Central memory CD8-positive, alpha-beta T cell (primary cell): Measurements from ENCODE around the gene AFG3L2.
A peak's percentile ranks its signal among the peaks of the same experiment; 100 is the strongest.
"Not testable (repeated sequence)": the region's sequence is repeated elsewhere in the genome, so short reads cannot be mapped to it uniquely, and the experiment has no call there.

Source experiments
- ATAC-seq: fragments of 150-1000 bp; cut with Tn5 transposase; replicated peaks from 2 replicates; pipeline ENCODE4 v1.10.0; 2022; ENCODE audit warnings: mild to moderate bottlenecking, moderate FRiP score, moderate number of reproducible peaks; ENCODE audit not compliant: poor library complexity, severe bottlenecking; ENCODE audit errors: extremely low read depth
- DNase-seq, 2 donors: peaks; one replicate each; pipeline ENCODE4 v3.0.0; 2021; ENCODE audit warnings: low spot score in 2 of 2
- H3K27ac Mint-ChIP-seq: one replicate; pipeline ENCODE4 v1.8.0; 2022; ENCODE audit warnings: low read depth, mild to moderate bottlenecking, moderate library complexity, mixed read lengths
- H3K27me3 Mint-ChIP-seq: one replicate; pipeline ENCODE4 v1.8.0; 2022; ENCODE audit warnings: mixed read lengths
- H3K36me3 Mint-ChIP-seq: one replicate; pipeline ENCODE4 v1.8.0; 2022; ENCODE audit warnings: mild to moderate bottlenecking, moderate library complexity, mixed read lengths; ENCODE audit not compliant: insufficient read depth
- H3K4me1 Mint-ChIP-seq: one replicate; pipeline ENCODE4 v1.8.0; 2022; ENCODE audit warnings: mixed read lengths
- H3K4me3 Mint-ChIP-seq: one replicate; pipeline ENCODE4 v1.8.0; 2022; ENCODE audit warnings: mild to moderate bottlenecking, moderate library complexity, mixed read lengths
- H3K9me3 Mint-ChIP-seq: one replicate; pipeline ENCODE4 v1.8.0; 2022; ENCODE audit warnings: mixed read lengths

The AFG3L2 gene

DNA sequence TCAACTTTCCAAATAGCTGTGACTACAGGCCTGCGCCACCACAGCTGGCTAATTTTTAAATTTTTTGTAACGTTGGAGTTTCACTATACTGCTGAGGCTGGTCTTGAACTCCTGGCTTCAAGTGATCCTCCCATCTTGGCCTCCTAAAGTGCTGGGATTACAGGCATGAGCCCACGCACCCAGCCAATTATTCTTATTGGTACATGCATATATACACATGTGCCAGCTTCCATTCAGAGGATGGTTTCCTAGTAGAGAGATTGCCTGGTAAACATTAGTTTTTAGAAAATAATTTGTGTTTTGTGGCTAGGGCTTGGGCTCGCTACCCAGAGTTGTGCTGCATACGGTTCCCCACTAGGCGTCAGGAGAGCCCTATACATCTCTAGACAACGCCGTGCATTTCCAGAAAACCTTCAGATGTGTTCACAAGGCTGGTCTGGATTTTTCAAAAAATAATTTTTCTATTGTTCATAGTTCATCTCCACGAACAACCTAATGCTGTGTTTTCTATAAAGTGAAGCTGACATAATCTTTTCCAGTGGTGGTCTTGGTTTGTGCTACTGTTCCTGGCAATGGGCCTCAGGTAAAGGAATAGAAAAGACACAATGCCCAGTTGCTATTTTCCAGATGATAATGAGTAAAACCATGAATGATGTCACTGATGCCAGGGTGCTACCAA, 14.6 kb upstream of the AFG3L2 start:
- H3K27me3 Mint-ChIP-seq, result peaks cover 22% of the 10 kb centered on the region
- ATAC-seq (peak; percentile 78), DNase-seq (peak in 1 of 2 donors; percentile 23)
- H3K27ac Mint-ChIP-seq, result no peak overlapping the region
- H3K4me3 Mint-ChIP-seq, result no peak overlapping the region
- no peaks in the 10 kb centered on the region for H3K4me1 Mint-ChIP-seq
- H3K36me3 Mint-ChIP-seq, result peaks cover 1% of the 10 kb centered on the region
- H3K9me3 Mint-ChIP-seq, result no peaks in the 10 kb centered on the region

DNA sequence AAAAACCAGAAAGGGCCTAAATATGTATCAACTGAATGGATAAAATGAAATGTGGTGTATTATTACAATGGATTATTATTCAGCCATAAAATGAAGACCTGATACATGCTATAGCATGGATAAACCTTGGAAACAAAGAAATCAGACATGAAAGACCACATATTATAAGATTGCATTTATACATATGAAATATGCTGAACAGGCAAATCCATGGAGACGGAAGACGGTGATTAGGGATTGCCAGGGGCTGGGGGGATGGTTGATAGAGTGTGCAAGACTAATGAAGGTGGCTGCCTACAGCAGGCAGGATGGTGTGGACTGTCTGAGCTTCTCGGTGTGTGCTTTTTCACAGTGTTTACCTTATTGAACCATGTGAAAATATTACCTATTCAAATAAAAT, 11.4 kb upstream of the AFG3L2 start:
- Mint-ChIP-seq H3K27ac (no peak overlapping the region), H3K4me1 (no peaks in the 10 kb centered on the region), H3K4me3 (no peak overlapping the region), H3K27me3 (no peaks in the 10 kb centered on the region), H3K36me3 (peaks cover 1% of the 10 kb centered on the region), H3K9me3 (no peaks in the 10 kb centered on the region)
- DNase-seq (no peak), ATAC-seq (no peak)

DNA sequence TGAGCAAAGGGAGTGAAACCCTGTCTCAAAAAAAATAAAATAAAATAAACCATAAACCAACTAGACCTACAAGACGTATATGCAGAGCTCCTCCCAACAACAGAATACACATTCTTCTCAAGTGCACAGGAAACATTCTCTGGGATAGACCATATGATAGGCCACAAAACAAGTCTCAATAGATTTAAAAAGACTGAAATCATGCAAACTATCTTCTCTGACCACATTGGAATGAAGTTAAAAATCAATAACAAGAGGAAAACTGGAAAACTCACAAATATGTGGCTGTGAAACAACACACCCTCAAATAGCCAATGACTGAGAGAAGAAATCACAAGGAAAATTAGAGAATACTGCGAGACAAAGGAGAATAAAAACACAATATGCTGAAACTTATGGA, 7.2 kb upstream of the AFG3L2 start:
- Mint-ChIP-seq H3K4me3 (no peak overlapping the region), H3K4me1 (no peaks in the 10 kb centered on the region), H3K9me3 (no peaks in the 10 kb centered on the region), H3K27ac (no peak overlapping the region), H3K27me3 (no peaks in the 10 kb centered on the region), H3K36me3 (peaks cover 1% of the 10 kb centered on the region)
- no peak for DNase-seq
- ATAC-seq, result no peak

DNA sequence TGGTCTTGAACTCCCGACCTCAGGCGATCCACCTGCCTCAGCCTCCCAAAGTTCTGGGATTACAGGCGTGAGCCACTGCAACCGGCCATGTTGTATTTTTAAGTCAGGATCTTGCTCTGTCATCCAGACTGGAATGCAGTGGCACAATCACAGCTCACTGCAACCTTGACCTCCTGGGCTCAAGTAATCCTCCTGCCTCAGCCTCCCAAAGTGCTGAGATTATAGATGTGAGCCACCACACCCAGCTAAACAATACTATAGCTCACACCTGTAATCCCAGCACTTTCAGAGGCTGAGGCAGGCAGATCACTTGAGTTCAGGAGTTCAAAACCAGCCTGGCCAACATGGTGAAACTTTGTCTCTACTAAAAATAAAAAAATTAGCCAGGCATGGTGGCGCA, 6.7 kb upstream of the AFG3L2 start:
- H3K36me3 Mint-ChIP-seq, ATAC-seq: not testable (repeated sequence)

DNA sequence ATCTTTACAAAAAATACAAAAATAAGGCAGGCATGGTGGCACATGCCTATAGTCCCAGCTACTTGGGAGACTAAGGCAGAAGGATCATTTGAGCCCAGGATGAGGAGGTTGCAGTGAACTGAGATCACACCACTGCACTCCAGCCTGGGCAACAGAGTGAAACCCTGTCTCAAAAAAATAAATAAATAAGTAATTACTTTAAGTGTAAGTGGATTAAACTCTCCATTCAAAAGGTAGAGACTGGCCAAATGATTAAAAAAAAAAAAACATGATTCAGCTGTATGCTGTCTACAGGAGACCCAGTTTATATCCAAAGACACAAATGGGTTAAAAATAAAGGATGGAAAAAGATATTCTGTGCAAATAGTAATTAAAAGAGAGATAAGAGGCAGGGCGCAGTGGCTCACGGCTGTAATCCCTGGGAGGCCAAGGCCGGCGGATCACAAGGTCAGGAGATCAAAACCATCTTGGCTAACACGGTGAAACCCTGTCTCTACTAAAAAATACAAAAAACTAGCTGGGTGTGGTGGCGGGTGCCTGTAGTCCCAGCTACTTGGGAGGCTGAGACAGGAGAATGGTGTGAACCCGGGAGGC, 5.3 kb upstream of the AFG3L2 start:
- not testable (repeated sequence) for H3K36me3 Mint-ChIP-seq, H3K27ac Mint-ChIP-seq, ATAC-seq

More for the DNA sequence above, 6.7 kb upstream of the AFG3L2 start:
- not testable (repeated sequence) for H3K4me1 Mint-ChIP-seq, DNase-seq, H3K9me3 Mint-ChIP-seq, H3K27me3 Mint-ChIP-seq, H3K27ac Mint-ChIP-seq, H3K4me3 Mint-ChIP-seq

DNA sequence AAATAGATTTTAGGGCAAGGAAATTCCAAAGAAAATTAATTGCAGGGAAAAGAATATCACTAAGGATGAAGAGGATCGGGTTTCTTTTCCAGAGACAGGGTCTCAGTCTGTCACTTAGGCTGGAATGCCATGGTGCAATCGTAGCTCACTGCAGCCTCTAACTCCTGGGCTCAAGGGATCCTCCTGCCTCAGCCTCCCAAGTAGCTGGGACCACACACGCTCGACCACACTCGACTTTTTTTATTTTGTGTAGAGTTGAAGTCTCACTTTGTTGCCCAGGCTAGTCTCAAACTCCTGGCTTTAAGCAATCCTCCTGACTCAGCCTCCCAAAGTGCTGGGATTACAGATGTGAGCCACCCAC, 1.2 kb upstream of the AFG3L2 start:
- peaks cover 31% of the 10 kb centered on the region for H3K4me1 Mint-ChIP-seq
- H3K36me3 Mint-ChIP-seq, H3K27me3 Mint-ChIP-seq, DNase-seq, ATAC-seq, H3K27ac Mint-ChIP-seq, H3K9me3 Mint-ChIP-seq: not testable (repeated sequence)
- H3K4me3 Mint-ChIP-seq, result peak overlapping the region; percentile 83

More for the DNA sequence above, 5.3 kb upstream of the AFG3L2 start:
- not testable (repeated sequence) for H3K9me3 Mint-ChIP-seq, H3K4me3 Mint-ChIP-seq, H3K4me1 Mint-ChIP-seq, H3K27me3 Mint-ChIP-seq, DNase-seq

DNA sequence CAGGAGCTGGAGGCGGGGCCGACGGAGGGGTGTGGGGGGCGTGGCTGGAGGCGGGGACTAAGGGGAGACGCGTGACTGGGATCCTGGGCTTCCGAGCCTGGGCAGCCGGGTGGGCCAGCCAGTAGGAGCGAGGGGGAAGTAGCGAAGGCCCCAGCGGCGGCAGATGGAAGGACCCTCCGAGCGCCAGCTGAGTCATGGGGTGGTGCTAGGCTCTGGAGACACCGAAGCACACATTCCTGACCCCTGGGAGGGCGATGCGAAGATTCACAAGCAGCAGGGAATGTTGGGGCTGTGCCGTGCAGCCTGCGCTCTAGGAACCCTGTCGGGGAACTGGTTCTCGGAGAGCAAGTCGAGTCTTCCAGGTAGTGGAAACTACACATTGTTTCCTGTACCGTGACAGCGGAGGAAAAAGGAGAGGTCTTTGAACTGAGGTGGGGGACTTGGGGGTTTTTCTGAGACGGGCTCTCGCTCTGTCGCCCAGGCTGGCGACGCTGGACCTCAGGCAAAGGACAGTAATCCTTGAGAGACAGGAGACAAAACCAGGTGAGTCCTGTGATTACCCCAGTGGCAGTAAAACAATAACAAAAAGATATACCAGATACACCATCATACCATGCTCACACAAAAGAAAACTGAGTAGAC, 650 bp upstream of the AFG3L2 start:
- ATAC-seq, result no peak
- peak overlapping the region; percentile 83 for H3K4me3 Mint-ChIP-seq
- peaks cover 36% of the 10 kb centered on the region for H3K4me1 Mint-ChIP-seq
- DNase-seq, result no peak
- no peaks in the 10 kb centered on the region for H3K27me3 Mint-ChIP-seq
- H3K27ac Mint-ChIP-seq, result peak overlapping the region; percentile 69
- H3K36me3 Mint-ChIP-seq, result peaks cover 9% of the 10 kb centered on the region
- H3K9me3 Mint-ChIP-seq, result no peaks in the 10 kb centered on the region

DNA sequence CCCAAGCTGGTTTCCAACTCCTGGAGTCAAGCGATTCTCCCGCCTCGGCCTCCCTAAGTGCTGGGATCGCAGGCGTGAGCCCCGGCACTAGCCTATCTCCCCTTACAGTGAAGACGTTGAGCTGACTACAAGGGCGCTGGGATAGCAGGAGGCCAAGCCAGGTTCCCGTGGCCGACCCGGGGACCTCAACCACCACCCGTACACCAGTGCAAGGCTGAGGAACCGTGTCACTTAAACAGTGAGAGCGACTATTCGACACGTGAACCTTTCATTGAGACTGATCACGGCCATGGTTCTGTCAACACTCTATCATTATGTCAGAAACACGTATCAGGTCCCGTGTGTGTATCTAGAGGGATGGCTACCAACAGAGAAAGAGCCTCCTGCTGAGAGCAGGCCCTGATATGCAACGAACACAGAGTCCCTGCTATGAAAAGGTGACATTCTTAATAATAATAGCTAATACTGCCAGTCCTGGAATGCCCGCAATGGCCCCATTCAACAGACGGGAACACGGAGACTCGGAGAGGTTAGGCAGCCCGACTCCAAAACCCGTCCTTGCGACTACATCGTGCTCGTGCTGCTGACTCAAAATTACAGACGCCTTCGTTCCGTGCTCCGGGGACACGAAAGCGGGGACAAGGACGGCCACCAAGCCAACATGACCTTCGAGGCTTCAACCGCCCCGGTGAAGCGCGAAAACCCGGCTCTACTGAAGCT, 833 bp downstream of the AFG3L2 start:
- ATAC-seq (no peak), DNase-seq (no peak)
- no peaks in the 10 kb centered on the region for H3K9me3 Mint-ChIP-seq
- peak overlapping the region; percentile 83 for H3K4me3 Mint-ChIP-seq
- H3K27ac Mint-ChIP-seq, result peak overlapping the region; percentile 80
- H3K36me3 Mint-ChIP-seq, result peaks cover 10% of the 10 kb centered on the region
- peaks cover 45% of the 10 kb centered on the region for H3K4me1 Mint-ChIP-seq
- H3K27me3 Mint-ChIP-seq, result no peaks in the 10 kb centered on the region

DNA sequence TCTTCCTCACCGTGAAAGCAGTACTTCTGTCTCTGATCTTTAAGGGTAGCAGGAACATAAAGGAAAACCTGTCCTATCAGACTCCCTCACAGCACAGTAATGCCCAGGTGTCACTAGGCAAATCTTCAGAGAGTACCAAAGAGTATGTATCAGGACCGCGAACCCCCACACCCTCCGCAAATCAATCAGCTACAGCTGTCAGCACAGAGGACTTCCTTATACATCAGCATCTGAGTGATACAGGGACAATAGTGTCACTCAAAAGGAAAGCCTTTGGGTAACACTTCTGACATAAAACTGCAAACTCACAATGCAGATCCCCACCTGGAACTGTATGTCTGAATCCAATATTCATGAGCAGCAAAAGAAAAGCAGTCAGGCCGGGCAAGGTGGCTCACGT, 2.6 kb downstream of the AFG3L2 start:
- no peaks in the 10 kb centered on the region for H3K9me3 Mint-ChIP-seq
- ATAC-seq (no peak), DNase-seq (no peak)
- H3K27ac Mint-ChIP-seq, result no peak overlapping the region
- H3K4me3 Mint-ChIP-seq, result peak overlapping the region; percentile 83
- no peaks in the 10 kb centered on the region for H3K27me3 Mint-ChIP-seq
- peaks cover 17% of the 10 kb centered on the region for H3K36me3 Mint-ChIP-seq
- peaks cover 47% of the 10 kb centered on the region for H3K4me1 Mint-ChIP-seq

DNA sequence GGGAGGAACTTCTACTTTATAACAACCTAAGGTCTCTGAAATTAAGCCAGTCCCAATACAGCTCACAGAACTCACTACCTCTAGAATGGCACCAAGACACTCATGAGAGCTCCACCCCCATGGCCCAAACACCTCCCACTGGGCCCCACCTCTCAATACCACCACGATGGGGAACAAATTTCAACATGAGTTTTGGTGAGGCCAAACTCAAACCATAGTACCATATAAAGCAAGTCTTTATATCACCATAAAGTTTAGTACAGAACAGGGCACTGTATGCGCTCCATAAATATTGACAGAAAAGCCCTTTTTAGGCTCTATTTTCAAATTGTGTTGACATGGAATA, 3.3 kb downstream of the AFG3L2 start:
- DNase-seq (no peak), ATAC-seq (no peak)
- Mint-ChIP-seq H3K27ac (no peak overlapping the region), H3K4me3 (peak overlapping the region; percentile 83), H3K4me1 (peaks cover 47% of the 10 kb centered on the region), H3K27me3 (no peaks in the 10 kb centered on the region), H3K9me3 (no peaks in the 10 kb centered on the region), H3K36me3 (peaks cover 20% of the 10 kb centered on the region)

DNA sequence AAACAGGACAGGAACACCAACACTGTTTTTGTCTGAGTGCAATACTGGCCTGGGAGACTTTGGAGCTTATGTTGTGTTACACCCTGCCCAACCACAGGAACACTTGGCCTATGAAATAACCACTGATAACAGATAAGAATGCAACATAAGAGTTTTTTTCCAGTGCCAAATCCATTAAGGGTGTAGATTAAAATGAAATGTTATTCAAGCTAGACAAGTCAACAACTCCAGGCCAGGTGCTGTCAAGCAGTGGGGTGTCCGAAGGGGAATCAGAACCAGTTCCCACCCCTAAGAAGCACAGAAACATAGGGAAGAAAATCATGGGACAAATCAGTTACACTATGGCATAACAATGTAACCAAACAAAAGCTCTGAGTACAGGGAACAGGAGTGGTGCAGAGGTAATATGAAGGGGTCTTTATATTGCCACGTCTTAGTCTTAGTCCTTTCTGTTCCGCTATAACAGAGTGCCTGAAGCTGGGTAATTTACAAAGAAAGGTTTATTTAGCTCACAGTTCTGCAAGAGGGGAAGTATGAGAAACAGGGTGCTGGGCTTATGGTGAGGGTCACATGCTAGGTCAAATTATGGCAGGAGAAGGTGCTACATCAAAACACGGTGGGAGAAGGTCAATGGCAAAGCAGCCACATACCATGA, 3.8 kb downstream of the AFG3L2 start:
- Mint-ChIP-seq H3K9me3 (no peaks in the 10 kb centered on the region), H3K36me3 (peaks cover 23% of the 10 kb centered on the region)

DNA sequence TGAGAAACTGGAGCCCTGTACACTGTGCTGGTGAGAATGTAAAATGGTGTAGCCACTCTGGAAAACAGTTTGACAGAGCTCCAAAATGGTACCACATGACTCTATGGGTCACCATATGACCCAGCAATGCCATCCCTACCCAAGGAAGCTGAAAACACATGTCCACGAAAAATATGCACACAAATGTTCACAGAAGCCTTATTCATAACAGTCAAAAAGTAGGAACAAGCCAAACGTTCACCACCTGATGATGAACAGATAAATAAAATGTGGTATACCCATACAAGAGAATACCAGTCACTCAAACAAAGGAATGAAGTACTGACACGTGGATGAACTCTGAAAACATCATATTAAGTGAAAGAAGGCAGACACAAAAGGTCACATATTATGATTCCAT, 4.6 kb downstream of the AFG3L2 start:
- Mint-ChIP-seq H3K27me3 (no peaks in the 10 kb centered on the region), H3K27ac (no peak overlapping the region), H3K36me3 (peaks cover 22% of the 10 kb centered on the region), H3K4me3 (no peak overlapping the region), H3K9me3 (no peaks in the 10 kb centered on the region), H3K4me1 (peaks cover 40% of the 10 kb centered on the region)
- ATAC-seq (no peak), DNase-seq (no peak)

More for the DNA sequence above, 3.8 kb downstream of the AFG3L2 start:
- no peak overlapping the region for H3K4me3 Mint-ChIP-seq
- no peaks in the 10 kb centered on the region for H3K27me3 Mint-ChIP-seq
- peaks cover 47% of the 10 kb centered on the region for H3K4me1 Mint-ChIP-seq
- DNase-seq (no peak), ATAC-seq (no peak)
- H3K27ac Mint-ChIP-seq, result no peak overlapping the region
